NOMO-1 treated with dmso at 0.1 percent for 144 hours (cell line): Measurements from ENCODE around the gene GBP6.
A peak's percentile ranks its signal among the peaks of the same experiment; 100 is the strongest.
"Not testable (repeated sequence)": the region's sequence is repeated elsewhere in the genome, so short reads cannot be mapped to it uniquely, and the experiment has no call there.

Experiments
- DNase-seq: peaks from one replicate; lab custom pipeline; 2025; ENCODE audit not compliant: unreplicated experiment; lab: John Stamatoyannopoulos, UW

Gene GBP6

DNA sequence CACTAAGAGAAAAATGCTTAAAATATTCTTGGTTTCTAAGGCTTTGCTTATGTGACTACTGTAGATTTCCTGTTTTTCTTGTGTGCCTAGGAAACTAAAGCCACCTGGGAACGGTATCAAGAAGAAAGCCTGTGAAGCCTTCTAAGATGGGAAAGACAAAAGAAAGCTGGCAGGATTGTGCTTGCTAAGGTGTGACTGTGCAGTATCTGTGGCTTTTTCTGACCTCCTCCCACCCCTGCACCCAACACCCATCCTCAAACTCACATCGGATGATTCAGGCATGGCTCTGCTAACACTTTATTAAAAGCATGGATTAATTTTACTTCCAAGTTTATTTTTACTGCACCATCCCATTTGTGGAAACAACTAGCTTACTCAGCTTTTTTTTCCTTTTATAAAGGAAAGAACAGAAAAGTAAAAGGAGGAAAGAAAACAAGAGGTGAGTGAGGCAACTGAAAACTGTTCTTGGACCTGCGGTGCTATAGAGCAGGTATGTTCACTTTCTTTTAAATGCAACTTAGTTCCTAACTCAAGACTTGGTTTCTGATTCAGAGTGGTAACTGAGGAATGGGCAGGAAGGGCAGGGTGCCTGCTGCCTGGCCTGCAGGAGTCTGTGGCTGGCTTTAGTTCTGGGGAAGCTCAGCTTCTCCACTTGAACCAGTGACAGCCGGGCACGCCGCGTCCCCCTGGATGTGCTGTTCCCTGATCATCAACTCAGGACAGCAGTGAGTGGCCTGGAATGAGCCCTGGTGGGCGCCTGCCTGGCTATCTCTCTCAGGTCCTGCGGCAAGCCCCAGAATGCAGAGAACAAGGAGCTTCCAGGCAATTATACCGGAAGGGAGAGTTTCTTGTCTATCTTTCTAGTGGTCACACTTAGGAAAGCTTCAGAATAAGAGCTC is at the start of gene GBP6:
TSS of gene GBP6 (plus strand) at position 422 of the 899 bp plus-strand sequence. CDS start 4,493 bp downstream, outside the sequence.
- DNase-seq = no peak

DNA sequence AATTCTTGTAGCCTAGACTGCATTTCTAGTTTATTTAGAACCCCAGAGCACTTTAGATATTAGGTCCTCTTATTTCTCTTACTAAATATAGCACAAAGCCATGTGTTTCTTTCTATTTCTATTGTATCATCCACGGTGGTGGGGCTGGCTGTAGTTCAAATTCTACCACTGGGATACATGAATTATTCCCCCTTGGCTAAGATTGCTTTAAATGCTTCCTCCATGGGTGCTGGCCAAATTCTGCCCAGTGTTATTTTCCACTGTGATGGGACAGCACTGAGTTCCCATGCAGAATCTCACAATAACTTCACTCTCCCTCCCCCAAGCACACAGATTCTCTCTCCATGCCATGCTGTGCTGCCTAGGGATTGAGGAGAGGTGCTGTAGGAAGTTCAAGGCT is 41.5 kb upstream of the GBP6 start:
- no peak for DNase-seq

GRCh38 chr1:89331890-89332289 is 32.0 kb upstream of the GBP6 start:
- no peak for DNase-seq

- no peak for DNase-seq
Measured at GRCh38 chr1:89332461-89332860, 31.4 kb upstream of the GBP6 start.

GRCh38 chr1:89335486-89335885 is 28.4 kb upstream of the GBP6 start:
- no peak for DNase-seq

DNA sequence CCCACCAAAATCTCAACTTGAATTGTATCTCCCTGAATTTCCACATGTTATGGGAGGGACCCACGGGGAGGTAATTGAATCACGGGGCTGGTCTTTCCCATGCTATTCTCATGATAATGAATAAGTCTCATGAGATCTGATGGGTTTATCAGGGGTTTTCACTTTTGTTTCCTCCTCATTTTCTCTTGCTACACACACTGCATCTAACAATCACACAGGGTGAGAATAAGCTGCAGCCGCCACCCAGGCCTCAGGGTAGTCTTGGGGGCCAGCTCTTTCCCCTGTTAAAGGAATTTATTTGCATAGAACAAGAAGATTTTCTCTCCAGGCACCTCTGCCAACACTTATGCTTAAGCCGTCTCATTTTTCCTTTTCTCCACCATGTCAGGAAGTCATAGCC is 26.0 kb upstream of the GBP6 start:
- DNase-seq = no peak

DNA sequence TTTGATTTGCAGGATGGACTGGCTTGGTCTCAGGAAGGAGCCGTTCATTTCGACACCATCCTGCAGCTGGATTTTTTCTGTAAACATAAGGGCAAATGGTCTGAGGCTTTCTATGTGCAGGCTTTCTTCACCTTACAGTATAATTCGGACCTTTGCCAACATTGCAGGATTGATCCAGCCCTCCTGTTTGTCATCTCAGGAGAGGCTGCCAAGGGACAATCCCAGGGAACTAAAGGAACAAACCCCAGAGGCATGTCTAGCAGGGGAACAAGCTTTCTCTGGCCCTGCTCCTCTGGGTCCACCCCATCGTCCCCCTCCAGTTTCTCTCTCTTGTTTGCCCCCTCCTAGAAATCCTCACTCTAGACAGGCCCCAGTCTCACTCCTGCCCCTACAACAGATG is 24.8 kb upstream of the GBP6 start:
- DNase-seq = no peak

DNA sequence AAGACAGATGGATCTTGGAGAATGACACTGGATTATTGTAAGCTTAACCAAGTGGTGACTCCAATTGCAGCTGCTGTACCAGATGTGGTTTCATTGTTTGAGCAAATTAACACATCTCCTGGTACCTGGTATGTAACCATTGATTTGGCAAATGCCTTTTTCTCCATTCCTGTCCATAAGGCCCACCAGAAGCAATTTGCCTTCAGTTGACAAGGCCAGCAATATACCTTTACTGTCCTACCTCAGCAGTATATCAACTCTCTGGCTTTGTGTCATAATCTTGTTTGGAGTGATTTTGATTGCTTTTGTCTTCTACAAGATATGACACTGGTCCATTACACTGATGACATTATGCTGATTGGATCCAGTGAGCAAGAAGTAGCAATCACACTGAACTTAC is 18.4 kb upstream of the GBP6 start:
- not testable (repeated sequence) for DNase-seq

GRCh38 chr1:89347296-89347695 is 16.6 kb upstream of the GBP6 start:
- DNase-seq = no peak

- DNase-seq = no peak
Measured at GRCh38 chr1:89350298-89350697, 13.6 kb upstream of the GBP6 start.

GRCh38 chr1:89351597-89352311 is 12.1 kb upstream of the GBP6 start:
- peak; percentile 40 for DNase-seq

GRCh38 chr1:89352421-89352820 is 11.4 kb upstream of the GBP6 start:
- no peak for DNase-seq

- no peak for DNase-seq
Measured at GRCh38 chr1:89354205-89354604, 9.7 kb upstream of the GBP6 start.

DNA sequence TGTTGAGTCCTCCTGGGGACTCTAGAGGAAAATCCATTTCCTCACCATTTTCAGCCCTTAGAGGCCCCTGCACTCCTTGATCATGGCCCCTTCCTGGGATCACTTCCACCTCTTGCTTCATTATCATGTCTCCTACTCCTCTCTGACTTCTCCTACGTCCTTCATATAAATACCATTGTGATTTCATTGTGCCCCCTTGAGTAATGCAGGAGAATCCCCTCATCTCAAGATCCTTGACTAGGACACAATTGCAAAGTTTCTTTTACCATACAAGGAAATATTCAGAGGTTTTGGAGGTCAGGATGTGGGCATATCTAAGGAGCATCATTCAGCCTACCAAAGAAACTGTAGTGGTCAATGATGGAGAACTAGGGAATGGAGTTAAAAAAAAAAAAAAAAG is 8.8 kb upstream of the GBP6 start:
- DNase-seq = no peak

DNA sequence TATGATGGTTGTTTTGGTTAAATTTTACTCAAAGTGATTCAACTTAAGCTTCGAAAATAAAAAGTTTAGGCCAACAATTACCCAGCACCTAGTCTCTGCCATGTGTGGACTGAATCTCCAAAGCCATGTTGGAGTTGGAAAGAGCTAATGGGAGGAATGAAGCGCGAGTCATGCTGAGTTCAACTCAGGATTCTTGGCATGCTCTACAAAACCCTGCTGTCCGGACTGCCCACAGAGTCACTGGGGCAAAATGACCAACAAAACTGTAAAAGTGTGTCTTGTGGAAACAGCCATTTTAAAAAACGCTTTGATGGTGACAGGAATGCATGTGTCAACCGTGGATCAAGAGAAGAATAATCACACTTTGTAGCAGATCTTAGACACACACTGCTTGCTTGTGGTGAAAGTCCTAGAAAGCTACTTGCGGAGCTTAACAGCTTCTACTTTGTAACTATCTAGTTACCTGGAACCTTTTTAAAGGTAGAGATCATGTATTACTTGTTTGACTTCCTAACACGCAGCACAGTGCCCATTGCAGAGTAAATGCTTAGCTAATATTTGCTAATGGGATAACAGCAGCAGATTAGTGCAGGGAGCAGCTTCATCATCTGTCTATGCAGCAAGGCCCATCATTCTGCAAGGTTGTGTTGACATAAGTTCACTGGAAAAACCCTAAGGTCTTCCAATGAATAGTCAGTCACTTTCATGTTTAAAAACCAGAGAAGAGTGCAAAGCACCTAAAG is 7.0 kb upstream of the GBP6 start:
- no peak for DNase-seq

DNA sequence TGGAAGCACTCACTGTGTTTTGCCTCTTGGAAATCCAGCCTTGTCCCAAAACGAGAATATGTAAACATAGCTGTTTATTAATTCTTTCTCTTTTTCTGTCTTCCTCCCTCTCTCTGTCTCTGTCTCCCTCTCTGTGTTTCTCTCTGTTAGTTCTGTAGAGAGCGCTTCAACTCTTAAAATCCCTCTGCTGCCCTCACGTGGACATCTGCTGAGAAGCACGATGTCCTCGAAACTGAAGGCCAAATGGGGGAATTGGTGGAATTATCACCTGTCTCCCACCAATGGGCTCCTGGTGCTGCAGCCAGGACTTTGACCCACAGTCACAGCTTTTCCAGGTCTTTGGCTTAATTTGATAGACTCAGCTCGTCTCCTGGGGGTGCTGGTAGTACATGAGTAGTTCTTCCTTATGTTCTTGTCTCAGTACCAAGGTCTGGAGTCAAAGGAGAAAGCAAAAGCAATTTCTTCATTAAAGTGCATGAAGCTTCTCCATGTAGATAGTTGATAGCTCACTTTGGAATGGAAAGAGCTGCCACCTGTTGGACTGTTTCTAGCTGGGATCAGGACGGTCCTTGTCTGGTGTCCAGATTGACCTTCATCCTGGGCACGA is 5.5 kb upstream of the GBP6 start:
- DNase-seq = peak; percentile 23

DNA sequence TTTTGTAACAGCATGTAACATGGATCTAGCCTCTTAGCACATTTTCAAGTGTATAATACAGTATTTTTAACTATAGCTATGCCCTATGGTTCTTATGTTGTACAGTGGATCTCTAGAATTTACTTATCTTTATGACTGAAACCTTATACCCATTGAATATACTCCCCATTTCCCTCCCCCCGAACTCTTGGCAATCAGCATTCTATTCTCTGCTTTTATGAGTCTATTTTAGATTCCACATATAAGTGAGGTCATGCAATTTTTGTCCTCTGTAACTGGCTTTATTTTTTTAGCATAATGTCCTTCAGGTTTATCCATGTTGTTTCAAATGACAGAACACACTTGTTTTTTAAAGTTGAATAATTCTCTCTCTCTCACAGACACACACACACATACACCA is 3.1 kb upstream of the GBP6 start:
- no peak for DNase-seq

- DNase-seq = no peak
Measured at GRCh38 chr1:89361681-89362080, 2.2 kb upstream of the GBP6 start.

DNA sequence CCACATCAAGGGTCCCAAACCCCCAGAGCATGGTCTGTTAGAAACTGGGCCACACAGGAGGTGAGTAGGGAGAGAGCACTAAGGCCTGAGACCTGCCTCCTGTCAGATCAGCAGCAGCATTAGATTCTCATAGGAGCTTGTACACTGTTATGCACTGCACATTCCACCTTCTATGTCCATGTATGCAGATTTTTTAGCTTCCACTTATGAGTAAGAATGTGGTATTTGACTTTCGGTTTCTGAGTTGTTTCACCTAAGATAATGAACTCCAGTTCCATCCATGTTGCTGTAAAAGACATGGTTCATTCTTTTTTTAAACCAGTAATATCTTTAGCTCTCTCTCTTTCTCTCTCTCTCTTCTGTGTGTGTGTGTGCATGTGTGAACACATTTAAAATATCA is 663 bp upstream of the GBP6 start:
- no peak for DNase-seq

DNA sequence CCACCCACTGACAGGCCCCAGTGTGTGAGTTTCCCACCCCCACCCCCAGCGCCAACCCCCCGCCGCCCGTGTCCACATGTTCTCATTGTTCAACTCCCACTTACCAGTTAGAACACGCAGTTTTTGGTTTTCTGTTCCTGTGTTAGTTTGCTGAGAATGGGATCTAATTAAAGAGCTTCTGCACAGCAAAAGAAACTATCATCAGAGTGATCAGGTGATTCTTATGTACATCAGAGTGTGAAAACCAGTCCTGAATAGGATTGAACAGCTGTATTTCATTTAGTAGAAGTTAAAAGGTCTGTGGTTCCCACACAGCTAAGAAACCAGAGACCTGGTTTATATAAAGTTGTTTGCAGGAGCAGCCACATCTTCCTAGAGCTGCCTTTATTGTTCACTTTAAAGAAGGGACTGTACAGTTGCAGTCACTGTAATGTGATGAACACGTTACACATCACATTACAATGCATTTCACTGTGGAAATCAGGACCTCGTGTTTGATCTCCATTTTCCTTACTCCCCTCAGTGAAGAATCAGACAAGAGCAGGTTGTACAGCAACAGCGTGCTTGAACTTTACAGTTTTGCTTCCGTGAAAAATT is 1.2 kb downstream of the GBP6 start:
- DNase-seq = no peak

DNA sequence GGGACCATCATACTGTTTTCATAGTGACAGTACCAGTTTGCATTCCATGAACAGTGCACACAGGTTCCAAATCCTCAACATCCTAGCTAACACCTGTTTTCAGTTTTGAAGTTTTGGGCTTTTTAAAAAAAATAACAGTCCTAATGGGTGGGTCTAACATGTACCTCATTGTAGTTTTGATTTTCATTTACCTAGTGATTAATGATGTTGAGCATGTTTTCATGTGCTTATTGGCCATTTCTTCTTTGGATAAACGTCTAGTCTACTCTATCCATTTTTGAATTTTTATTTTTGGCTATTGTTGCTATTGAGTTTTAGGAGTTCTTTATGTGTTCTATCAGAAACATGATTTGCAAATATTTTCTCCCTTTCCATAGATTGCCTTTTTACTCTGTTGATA is 3.4 kb downstream of the GBP6 start:
- DNase-seq = no peak
